NCI-H345 (cell line): Measurements from ENCODE around the gene GLG1.

ENCODE experiments used
- DNase-seq: peaks from one replicate; lab custom pipeline; 2025; lab: John Stamatoyannopoulos, UW

Gene GLG1

GRCh38 chr16:74472540-74472939 is 134.4 kb downstream of the GLG1 start:
- DNase-seq, result no peak

- no peak for DNase-seq
Measured at GRCh38 chr16:74472010-74472409, 134.9 kb downstream of the GLG1 start.

GRCh38 chr16:74469946-74470478 is 136.9 kb downstream of the GLG1 start:
- DNase-seq, result no peak

- no peak for DNase-seq
Measured at GRCh38 chr16:74468807-74469525, 137.9 kb downstream of the GLG1 start.

GRCh38 chr16:74466872-74467271 is 140.0 kb downstream of the GLG1 start:
- DNase-seq, result no peak

GRCh38 chr16:74465851-74466685 is 140.8 kb downstream of the GLG1 start:
- no peak for DNase-seq

GRCh38 chr16:74465281-74465680 is 141.6 kb downstream of the GLG1 start:
- no peak for DNase-seq

GRCh38 chr16:74463888-74464287 is 143.0 kb downstream of the GLG1 start:
- DNase-seq, result no peak

GRCh38 chr16:74462361-74462760 is 144.6 kb downstream of the GLG1 start:
- no peak for DNase-seq

- DNase-seq, result no peak
Measured at GRCh38 chr16:74461826-74462225, 145.1 kb downstream of the GLG1 start.

- DNase-seq, result no peak
Measured at GRCh38 chr16:74460542-74460941, 146.4 kb downstream of the GLG1 start.

GRCh38 chr16:74456290-74456625 is 150.7 kb downstream of the GLG1 start:
- DNase-seq, result no peak

GRCh38 chr16:74455619-74456289 is 151.2 kb downstream of the GLG1 start:
- no peak for DNase-seq

GRCh38 chr16:74455213-74455612 is 151.7 kb downstream of the GLG1 start:
- DNase-seq, result no peak

GRCh38 chr16:74451951-74452758 is 154.8 kb downstream of the GLG1 start:
- no peak for DNase-seq

GRCh38 chr16:74450967-74451760 is 155.8 kb downstream of the GLG1 start:
- no peak for DNase-seq

GRCh38 chr16:74450236-74450635 is 156.7 kb downstream of the GLG1 start:
- no peak for DNase-seq

- DNase-seq, result no peak
Measured at GRCh38 chr16:74449470-74449869, 157.4 kb downstream of the GLG1 start.

- DNase-seq, result no peak
Measured at GRCh38 chr16:74448990-74449389, 157.9 kb downstream of the GLG1 start.

- DNase-seq, result no peak
Measured at GRCh38 chr16:74447578-74447977, 159.3 kb downstream of the GLG1 start.

- no peak for DNase-seq
Measured at GRCh38 chr16:74446866-74447265, 160.0 kb downstream of the GLG1 start.
